Measurements from ENCODE around the gene AQP12A.
"Not testable (repeated sequence)": the region's sequence is repeated elsewhere in the genome, so short reads cannot be mapped to it uniquely, and the experiment has no call there.

AQP12A gene

DNA sequence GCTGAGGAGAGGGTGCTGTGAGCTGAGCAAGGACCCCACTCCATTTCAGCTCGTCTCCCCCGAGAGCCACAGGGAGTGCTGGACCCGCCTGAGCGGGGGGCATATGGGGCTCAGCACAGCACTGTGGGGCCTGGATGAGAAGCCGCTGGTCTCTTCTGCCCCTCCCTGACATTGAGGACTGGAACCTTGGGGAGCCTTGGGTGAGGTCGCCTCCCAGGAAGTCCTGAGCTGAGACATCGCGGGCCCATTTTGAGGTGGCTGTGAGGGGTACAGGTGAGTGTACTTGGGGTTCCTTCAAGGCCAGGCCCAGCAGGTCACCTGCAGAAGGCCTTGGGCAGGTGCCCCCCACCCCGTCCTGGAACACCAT is 3.1 kb upstream of the AQP12A start:
- DNase-seq (ENCODE audit: low read depth in 2 of 2) = no peak

DNA sequence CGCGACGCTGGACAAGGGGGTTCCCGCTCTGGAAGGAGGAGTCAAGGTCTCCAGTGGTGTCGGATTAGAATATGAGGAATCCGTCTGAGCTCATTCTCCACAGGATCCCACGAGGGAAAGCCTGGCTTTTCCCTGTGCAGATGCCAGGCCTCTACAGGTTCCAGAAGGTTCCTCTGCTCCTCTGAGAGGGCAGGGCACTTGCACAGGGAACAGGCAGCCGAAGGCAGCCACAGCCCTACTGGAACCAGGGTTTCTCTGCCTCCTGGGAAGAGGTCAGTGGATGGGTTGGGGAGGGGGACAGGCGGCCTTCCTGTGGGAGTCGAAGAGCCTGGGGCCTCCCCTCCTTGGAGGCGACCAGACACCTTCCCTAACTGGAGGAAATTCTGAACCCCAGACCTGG is 1.7 kb upstream of the AQP12A start:
- no peak for DNase-seq (ENCODE audit: low read depth in 2 of 2)

DNA sequence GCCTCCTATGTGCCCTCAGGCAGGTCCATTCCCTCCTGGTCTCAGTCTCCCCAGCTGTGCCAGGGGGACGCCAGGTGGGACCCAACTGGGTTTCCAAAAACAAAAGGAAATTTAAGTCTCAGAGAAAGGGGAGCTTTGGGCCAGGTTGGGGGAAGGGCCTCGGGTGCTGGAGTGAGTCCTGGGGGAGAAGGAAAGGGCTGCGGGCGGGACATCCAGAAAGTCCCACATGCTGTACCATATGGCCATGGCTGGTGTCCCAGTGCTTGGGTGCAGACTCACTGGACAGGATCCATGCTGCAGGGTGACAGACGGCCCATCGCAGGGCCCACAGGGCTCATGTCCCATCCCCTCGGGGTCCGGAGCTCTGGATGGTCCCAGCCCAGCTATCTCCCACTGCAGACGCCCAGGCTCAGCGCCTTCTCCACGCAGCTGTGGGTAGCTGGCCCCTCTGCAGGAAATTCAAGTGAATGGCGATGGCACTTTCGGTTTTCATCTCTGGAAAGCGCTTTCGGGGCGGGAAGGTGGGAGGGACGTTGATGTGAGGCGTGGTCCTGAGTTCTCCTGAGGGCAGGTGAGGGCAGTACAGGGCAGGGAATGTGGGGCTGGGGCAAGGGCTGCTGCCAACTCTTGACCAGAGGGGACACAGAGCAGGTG is 1.1 kb upstream of the AQP12A start:
- not testable (repeated sequence) for DNase-seq (ENCODE audit: low read depth in 2 of 2)

DNA sequence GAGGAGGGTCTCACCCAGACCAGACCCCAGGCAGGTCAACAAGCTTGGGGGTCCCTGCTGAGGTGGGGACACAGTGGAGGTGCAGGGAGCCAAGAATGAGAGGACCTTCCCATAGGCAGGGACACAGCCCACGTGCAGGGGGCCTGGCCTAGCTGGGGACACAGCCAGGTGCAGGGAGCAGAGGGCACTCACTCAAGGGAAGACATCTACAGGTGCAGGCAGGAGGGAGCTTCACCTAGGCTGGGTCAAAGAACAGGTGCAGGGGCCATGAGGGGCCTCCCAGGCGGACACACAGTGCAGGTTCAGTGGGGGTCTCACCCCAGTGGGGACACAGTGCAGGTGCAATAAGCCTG is 615 bp upstream of the AQP12A start:
- DNase-seq (ENCODE audit: low read depth in 2 of 2) = not testable (repeated sequence)

DNA sequence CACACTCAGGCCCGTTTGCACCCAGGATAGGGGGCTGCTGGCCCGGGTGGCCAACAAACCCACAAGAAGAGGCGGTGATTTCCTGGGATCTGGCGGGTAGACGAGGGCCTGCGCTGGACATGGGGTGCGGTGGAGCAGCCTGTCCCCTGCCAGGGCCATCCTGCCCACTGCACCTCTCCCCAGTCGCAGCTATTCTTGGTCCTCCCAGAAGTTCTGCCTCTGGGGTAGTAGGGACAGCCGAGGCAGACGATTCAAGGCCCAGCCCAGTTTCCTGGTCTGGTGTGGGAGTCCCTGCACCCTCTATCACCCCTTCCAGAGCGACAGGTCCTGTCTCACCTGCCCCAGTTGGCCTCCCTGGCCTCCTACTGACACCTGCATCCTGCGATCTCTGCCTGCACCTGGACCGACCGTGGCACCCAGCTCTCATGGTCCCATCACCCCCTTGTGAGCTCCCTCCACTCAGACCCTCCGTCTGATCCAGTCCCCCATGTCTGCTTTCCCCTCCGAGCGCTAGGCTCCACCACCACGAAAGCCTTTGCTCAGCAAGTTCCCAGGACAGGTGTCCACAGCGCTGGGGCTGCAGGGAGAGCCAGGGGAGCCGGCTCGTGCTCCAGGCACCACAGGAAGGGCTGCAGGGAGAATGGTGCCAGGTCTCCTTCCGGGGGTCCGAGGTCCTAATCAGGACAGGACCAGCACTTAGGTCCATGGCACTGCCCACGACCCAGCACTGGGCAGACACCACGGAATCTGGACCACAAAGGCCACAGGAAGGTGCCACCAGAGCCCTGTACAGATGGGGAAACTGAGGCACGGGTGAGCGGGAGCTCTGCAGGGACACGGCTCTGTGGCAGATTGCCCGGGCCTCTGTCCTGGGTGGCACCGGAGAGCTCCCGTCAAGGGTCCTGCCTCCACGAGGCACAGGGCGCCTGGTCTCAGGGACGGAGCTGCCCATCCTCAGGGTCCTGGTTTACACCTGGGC is 1.2 kb downstream of the AQP12A start:
- DNase-seq (ENCODE audit: low read depth in 2 of 2) = not testable (repeated sequence)

DNA sequence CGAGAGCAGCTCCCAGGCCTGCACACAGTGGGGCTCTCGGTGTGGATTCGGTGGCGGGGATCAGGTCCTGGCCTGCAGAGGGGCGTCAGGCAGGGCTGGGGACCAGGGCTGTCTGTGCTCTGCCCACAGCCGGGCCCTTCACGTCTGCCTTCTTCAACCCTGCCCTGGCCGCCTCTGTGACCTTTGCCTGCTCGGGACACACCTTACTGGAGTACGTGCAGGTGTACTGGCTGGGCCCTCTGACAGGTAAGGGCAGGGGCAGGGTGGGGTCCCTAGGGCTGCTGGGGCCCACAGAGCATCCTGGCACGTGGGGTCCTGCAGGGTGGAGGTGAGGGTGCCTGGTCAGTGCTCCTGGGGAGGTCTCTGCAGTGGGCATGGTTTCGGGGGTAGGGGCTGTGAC is 2.6 kb downstream of the AQP12A start:
- DNase-seq (ENCODE audit: low read depth in 2 of 2) = not testable (repeated sequence)

DNA sequence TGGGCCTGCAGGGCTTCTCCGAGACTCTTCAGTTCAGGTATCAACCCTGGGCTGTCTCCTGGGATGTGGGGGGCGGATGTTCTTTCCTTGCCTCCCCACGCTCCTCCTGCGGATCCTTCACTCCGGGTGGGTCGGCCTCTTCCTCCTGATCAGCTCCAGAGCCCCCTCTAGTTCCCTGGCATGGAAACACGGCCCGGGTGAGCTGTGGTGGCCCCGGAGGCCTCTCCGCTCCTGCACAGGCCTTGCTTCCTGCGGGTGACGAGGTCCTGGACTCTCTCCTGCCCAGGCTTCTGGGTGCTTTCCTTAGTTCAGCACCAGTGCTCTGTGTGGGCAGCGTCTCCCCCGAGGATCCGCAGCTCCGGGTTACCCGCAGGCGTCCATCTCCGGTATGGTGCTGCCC is 3.9 kb downstream of the AQP12A start:
- DNase-seq (ENCODE audit: low read depth in 2 of 2) = not testable (repeated sequence)

DNA sequence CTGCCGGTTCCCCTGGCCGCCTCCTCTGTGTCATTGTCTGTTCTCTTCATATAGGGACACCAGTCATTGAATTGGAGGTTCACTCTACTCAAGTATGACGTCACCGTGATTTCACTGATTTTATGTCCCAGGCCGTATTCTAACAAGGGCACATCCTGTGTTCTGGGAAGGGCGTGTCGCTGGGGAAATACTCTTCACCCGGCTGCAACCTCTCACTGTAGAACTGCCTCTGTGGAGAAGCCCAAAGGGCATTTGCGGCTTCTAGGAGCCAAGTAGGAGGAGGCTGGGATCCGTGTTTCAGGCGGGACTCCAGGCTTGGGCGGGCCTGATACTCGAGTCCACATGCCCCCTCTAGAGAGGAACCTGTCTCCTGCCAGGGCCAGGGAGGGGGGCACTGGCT is 4.8 kb downstream of the AQP12A start:
- not testable (repeated sequence) for DNase-seq (ENCODE audit: low read depth in 2 of 2)

DNA sequence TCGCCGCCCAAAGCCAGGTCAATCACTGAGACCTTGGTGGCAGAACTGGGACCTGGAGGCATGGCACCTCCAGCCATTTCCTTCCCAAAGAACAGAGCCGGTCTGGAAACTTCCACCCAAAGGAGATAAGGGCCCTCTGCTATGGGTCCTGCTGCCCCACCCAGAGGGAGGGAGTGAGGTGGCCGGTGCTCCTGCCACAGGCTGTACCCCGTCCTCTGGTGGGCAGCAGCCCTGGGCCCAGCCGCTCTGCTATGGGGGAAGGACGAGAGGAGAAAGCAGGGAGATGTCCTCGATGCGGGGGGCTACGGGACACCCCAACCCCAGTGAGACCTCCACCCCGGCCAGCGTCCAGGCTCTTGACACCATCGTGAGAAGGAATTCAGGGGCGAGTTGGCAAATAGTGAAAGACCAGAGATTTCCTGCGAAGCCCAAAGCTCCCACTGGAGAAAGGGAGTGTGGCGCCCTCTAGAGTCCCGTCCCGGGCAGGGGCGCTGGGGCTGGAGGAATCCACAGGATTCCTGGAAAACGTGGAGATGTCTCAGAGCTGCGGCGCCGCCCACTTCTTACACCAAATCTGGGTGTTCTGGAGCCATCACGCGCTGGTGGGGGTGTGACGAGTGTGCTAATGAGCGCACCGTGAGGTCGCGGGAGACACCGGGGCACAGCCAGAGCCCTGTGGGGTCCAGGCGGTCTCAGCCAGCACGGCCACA is 7.3 kb downstream of the AQP12A start:
- not testable (repeated sequence) for DNase-seq (ENCODE audit: low read depth in 2 of 2)

DNA sequence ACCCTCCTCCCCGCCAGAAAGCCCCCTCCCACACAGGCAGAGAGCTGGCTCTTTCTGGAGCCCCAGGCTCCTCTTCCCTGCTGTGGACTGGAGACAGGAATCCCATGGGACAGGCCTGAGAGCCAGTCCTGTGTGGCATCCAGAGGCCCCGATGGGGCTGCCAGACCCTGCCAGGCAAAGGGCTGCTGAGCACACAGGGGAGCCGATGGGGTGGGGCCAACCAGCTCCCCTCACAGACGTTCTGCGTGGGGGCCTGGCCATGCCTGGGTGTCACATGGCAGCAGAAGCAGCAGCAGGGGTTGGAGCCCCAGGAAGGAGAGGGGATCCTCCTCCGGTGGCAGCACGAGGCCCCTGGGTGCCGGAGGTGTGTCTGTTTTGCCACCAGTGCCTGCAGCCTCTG is 8.2 kb downstream of the AQP12A start:
- not testable (repeated sequence) for DNase-seq (ENCODE audit: low read depth in 2 of 2)

DNA sequence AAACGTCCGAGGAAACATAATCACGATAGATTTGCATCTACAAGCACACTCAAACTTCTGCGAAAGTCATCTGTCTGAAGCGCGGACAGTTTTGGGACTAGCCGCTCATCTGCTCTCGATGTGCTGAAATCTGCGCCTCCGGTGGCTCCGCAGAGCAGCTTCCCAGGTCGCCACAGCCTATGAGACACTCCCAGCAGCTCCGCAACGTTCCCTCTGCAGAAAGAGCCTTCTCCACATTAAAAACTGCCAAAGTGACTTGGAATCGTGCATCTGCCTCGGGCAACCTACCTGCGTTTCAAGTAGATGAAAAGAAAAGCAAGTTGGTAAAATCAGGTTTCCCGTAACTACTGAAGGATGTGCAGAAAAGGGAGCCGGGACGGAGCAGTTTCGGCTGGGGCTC is 8.9 kb downstream of the AQP12A start:
- DNase-seq (ENCODE audit: low read depth in 2 of 2) = not testable (repeated sequence)

DNA sequence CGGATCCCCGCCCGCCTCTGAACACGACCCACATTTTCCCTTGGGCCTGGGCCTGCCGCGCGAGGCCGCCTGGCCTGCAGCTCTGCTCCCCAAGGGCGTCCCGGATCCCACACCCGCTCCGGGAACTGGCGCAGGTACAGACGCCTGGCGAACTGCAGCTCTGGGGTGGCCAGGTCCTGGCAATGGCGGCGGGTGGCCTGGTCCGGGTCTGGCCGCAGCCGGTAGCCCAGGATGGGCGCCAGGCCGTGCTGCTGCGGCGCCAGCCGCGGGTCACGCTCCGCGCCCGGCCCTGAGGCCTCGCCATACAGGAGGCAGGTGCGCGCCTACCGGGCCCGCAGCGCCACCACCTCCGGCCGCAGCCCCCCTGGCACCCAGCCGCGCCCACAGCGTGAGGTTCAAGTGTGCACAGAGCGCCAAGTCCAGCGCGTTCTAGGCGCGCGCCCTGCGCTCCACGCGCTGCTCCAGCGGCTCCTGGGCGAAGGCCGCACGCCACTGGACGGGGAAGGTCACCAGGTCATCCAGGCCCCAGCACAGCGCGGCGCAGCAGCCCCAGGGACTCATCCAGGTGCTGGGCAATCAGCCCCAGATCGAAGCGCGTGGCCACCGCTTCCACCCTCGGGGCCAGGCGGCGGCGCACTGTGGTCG is 9.5 kb downstream of the AQP12A start:
- no peak for DNase-seq (ENCODE audit: low read depth in 2 of 2)

DNA sequence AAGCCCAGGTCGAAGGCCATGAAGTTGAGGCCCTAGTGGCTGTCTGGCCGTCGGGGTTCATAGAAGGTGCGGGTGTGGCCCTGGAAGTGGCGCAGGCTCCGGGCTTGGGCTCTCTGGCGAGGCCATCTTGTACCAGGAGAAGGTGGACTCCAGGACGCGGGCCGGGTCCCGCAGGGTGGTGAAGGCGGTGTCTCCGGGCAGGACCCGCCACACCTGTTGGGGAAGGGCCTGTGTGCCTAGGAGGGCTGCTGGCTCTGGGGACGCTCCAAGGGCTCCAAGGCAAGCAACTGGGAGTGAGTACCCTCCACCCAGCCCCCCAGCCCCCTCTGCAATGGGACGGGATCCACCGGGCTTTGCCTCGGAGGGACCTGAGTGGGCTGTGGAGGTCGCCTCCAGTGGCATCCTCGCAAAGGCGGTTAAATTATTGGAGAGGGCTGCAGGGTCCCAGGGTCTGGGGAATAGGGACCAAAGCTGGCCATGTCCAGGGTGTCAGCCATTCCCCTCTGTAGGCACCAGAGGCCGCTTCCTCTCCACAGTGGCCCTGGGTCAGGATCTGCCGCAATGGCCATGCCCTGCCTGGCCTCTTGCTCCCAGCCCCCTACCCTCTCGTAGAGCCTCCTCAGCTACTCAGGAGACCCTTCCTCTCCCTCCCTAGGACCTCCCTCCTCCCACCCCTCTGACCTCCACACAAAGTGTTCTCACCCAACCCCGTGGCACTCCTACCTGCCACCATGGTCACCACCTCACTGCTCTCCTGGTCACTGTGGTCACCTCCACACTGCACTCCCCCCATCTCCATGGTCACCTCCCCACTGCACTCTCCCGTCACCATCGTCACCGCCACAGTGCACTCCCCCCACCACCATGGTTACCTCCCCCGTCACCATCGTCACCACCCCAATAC is 10.3 kb downstream of the AQP12A start:
- DNase-seq (ENCODE audit: low read depth in 2 of 2) = no peak

DNA sequence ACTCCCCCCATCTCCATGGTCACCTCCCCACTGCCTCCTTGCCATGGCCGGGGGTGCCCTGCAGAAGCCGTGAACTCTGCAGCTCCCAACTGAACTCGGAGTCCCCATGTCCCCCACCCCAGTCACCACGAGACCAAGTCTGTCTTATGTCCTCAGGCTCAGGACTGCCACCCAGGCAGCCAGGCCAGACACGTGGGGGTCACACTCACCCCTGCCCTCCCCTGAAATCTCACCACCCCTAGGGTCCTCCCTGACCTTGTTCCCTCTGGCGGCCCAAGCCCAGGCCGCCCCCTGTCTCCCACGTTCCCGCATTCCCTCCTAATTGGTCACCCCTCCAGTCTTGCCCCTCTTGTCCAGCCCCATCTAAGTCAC is 11.0 kb downstream of the AQP12A start:
- DNase-seq (ENCODE audit: low read depth in 2 of 2) = no peak

DNA sequence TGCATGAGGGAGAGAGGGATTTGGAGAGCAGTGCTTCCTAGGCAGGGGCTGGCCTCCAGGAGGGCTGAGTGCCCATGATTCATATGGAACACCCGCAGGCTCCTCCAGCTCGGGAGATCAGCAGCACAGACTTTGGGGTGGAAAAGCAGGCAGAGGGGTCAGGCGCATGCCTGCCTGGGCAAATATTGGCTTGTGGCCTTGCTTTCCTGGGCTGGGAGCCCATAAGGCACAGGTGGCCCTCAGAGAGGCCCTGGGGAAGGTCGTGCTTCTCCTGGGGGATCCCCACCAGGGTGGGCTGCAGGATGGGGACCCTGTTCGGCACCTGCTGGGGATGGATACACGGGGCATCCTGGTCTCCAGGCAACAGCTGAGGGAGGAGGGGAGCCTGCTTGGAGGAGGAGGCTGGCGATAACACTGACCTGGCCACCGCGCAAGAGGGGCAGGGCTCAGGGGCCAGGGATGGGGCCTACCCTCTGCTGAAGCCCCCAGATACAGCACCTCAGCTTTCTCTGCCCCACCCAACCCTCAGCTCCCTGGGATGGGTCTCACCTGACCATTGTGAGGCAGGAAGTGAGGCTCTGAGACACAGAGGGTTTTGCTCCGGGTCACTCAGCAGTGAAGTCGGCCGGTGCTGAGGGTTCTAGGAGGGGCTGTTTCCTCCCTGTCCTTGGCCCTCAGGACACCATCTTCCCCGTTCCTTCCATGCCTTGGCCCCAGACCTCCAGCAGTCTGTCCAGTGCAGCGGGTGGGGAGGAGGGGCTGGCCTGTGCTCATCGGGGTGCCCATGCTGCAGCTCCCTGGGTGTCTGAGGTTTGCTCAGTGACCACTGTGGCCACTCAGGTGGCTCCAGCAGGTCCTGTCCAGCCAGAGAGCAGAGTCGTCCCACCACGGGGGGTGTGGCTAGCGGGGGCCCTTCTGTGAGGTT is 12.0 kb downstream of the AQP12A start:
- DNase-seq (ENCODE audit: low read depth in 2 of 2) = no peak

DNA sequence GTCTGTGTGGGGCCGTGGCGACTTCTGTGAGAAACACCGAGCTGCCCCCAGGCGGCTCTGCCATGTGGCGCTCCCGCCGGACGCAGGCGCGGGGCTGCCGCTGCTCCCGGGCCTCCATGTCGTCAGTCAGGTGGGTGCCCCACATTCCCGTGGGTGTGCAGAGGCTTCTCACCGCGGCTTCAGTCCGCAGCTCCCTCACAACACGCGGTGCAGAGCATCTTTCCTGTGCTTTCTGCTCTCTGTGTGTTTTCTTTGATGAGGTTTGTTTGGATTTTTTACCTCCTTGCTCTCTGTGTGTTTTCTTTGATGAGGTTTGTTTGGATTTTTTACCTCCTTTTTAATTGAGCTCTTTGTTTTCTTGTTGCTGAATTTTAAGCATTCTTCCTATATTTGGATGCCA is 13.0 kb downstream of the AQP12A start:
- DNase-seq (ENCODE audit: low read depth in 2 of 2) = no peak

DNA sequence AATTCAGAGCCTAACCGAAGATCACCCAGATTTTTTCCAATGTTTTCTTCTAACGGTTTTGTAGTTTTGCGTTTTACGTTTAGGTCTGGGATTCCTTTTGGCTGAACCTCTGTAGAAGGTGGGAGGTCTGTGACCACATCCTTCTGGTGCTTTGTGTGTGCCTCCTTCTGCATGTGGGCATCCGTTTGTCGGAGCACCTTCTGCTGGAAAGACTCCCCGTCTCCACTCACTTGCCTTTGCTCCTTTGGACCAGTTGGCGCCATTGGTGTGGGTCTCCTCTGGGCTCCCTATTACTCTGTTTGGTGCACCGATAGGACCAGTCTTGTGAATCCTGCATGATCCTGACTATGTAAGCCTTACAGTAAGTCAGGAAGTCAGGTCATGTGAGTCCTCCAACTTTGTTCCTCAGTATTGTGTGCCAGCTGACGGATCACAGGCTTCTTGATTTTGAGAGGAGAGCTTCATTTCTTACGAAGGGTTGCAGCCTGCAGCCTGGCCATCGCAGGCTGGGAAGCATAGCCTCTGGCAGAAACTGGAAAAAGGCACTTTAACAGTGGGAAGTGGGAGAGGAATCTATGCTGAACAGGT is 13.6 kb downstream of the AQP12A start:
- DNase-seq (ENCODE audit: low read depth in 2 of 2) = no peak

DNA sequence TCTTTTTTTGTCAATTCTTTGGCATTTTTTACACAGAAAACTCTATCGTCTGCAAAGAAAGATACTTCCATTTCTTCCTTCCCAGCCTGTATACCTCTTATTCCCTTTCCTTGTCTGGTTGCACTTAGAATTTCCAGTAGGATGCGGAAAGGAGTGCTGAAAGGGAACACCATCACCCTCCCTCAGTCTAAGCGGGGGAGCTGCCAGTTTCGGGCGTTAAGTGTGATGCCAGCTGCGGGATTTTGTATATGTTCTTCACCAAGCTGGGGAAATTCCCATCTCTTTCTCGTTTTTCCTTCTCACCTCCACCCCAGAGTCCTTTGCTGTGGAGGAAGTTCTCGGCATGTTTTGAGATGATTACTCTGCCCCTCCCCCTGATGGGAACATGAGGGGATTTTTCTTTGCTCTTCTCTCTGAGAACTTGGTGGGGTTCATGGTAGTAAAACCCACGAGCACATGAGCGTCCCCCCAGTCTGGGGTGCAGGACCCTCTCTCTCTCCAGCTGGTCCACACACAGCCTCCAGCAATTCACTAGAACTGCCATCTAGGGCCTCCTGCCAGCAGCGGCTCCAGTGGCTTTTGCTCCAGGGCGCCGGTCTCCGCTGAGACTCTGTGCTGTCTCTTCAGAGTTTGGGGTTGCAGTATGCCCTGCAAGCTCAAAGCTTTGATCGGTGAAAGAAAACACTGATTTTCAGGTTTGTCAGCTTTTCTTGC is 15.5 kb downstream of the AQP12A start:
- DNase-seq (ENCODE audit: low read depth in 2 of 2) = no peak

DNA sequence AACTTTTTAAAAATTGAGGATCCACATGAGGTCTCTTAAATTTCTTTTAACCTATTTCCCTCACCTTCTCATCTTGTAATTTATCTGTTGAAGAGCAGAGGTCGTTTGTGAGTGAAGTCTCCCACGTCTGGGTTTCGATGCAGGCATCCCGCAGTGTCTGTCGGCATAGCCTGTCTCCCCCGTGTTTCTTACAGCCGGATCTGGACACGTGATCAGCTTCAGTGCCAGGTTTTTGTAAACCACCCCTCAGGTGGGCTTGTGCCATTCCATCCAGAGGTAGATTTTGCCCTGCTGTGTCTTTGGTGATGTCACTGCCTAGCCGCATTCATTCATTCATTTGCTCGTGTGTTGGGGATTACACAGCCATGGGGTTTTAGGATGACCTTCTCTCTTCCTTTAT is 16.2 kb downstream of the AQP12A start:
- no peak for DNase-seq (ENCODE audit: low read depth in 2 of 2)
